Type B pancreatic cell (in vitro differentiated cells): ENCODE measurements around the gene BAZ1B. TPM values are rescaled to one million over a fixed set of nuclear protein-coding genes. Genes with fewer than 3 reads are reported as not detected.

Experiments
- DNase-seq: peaks from one replicate; pipeline ENCODE4 v3.0.0; 2021; ENCODE audit warnings: mixed read lengths; ENCODE audit not compliant: unreplicated experiment; ENCODE audit errors: extremely low spot score
- H3K27ac Mint-ChIP-seq: 2 replicates; pipeline ENCODE4 v1.8.0; 2021; ENCODE audit warnings: mild to moderate bottlenecking, mixed read lengths
- H3K27me3 Mint-ChIP-seq: 2 replicates; pipeline ENCODE4 v1.8.0; 2021; ENCODE audit warnings: mixed read lengths
- H3K36me3 Mint-ChIP-seq: 2 replicates; pipeline ENCODE4 v1.8.0; 2021; ENCODE audit warnings: mixed read lengths
- H3K4me1 Mint-ChIP-seq: one replicate; pipeline ENCODE4 v1.8.0; 2021; ENCODE audit warnings: mixed read lengths; ENCODE audit not compliant: unreplicated experiment
- H3K4me3 Mint-ChIP-seq: 2 replicates; pipeline ENCODE4 v1.8.0; 2021; ENCODE audit warnings: mild to moderate bottlenecking, mixed read lengths
- H3K9me3 Mint-ChIP-seq: 2 replicates; pipeline ENCODE4 v1.8.0; 2021; ENCODE audit warnings: mixed read lengths
- CTCF ChIP-seq: fragments of 200-600 bp; sonication (generic); conservative IDR thresholded peaks from 2 replicates; pipeline ENCODE4 v1.5.0; 2021; ENCODE audit warnings: antibody characterized with exemption, mild to moderate bottlenecking
- total RNA-seq: library from RNA; stranded (reverse); gene quantifications from 2 replicates; pipeline ENCODE4 v1.2.1, GENCODE V29; 2021; ENCODE audit warnings: low replicate concordance

The BAZ1B gene
- total RNA-seq, 1 donor from 2014 or later: 86.8 TPM

- peaks cover 25% of the 10 kb centered on the region for H3K36me3 Mint-ChIP-seq
- H3K4me1 Mint-ChIP-seq: peaks cover 5% of the 10 kb centered on the region
- DNase-seq: no peak
- H3K27ac Mint-ChIP-seq: peak overlapping the region; percentile 36
- H3K9me3 Mint-ChIP-seq: no peaks in the 10 kb centered on the region
- no peak for TF ChIP-seq CTCF
- peaks cover 5% of the 10 kb centered on the region for H3K27me3 Mint-ChIP-seq
- no peak overlapping the region for H3K4me3 Mint-ChIP-seq
Observed at GRCh38 chr7:73437621-73438416, 84.3 kb downstream of the BAZ1B start.

- TF ChIP-seq CTCF: no peak
Observed at GRCh38 chr7:73437091-73437490, 85.0 kb downstream of the BAZ1B start.

GRCh38 chr7:73436031-73436929 lies 85.8 kb downstream of the BAZ1B start:
- TF ChIP-seq CTCF: no peak
- H3K27me3 Mint-ChIP-seq: peaks cover 5% of the 10 kb centered on the region
- no peak overlapping the region for H3K27ac Mint-ChIP-seq
- H3K4me1 Mint-ChIP-seq: peaks cover 8% of the 10 kb centered on the region
- H3K9me3 Mint-ChIP-seq: no peaks in the 10 kb centered on the region
- DNase-seq: no peak
- H3K36me3 Mint-ChIP-seq: peaks cover 15% of the 10 kb centered on the region
- peak overlapping the region; percentile 36 for H3K4me3 Mint-ChIP-seq

More at GRCh38 chr7:73437091-73437490, 85.0 kb downstream of the BAZ1B start:
- H3K9me3 Mint-ChIP-seq: no peaks in the 10 kb centered on the region
- peaks cover 5% of the 10 kb centered on the region for H3K4me1 Mint-ChIP-seq
- DNase-seq: no peak
- H3K27me3 Mint-ChIP-seq: peaks cover 5% of the 10 kb centered on the region
- peaks cover 18% of the 10 kb centered on the region for H3K36me3 Mint-ChIP-seq
- H3K27ac Mint-ChIP-seq: no peak overlapping the region
- H3K4me3 Mint-ChIP-seq: no peak overlapping the region

- Mint-ChIP-seq H3K36me3 (peaks cover 9% of the 10 kb centered on the region), H3K27ac (no peak overlapping the region), H3K4me1 (peaks cover 10% of the 10 kb centered on the region), H3K9me3 (no peaks in the 10 kb centered on the region), H3K4me3 (no peak overlapping the region), H3K27me3 (peaks cover 5% of the 10 kb centered on the region)
- DNase-seq: no peak
- no peak for TF ChIP-seq CTCF
Observed at GRCh38 chr7:73435471-73436009, 86.6 kb downstream of the BAZ1B start.

- Mint-ChIP-seq H3K27me3 (peaks cover 5% of the 10 kb centered on the region), H3K4me1 (peaks cover 14% of the 10 kb centered on the region), H3K9me3 (no peaks in the 10 kb centered on the region), H3K36me3 (peaks cover 3% of the 10 kb centered on the region), H3K27ac (peak overlapping the region; percentile 31), H3K4me3 (peak overlapping the region; percentile 82)
- DNase-seq: no peak
- TF ChIP-seq CTCF: no peak
Observed at GRCh38 chr7:73434701-73435069, 87.4 kb downstream of the BAZ1B start.
